Measurements from ENCODE around the gene EDC4.
A peak's percentile ranks its signal among the peaks of the same experiment; 100 is the strongest.
"Not testable (repeated sequence)": the region's sequence is repeated elsewhere in the genome, so short reads cannot be mapped to it uniquely, and the experiment has no call there.

Gene EDC4, protein sequence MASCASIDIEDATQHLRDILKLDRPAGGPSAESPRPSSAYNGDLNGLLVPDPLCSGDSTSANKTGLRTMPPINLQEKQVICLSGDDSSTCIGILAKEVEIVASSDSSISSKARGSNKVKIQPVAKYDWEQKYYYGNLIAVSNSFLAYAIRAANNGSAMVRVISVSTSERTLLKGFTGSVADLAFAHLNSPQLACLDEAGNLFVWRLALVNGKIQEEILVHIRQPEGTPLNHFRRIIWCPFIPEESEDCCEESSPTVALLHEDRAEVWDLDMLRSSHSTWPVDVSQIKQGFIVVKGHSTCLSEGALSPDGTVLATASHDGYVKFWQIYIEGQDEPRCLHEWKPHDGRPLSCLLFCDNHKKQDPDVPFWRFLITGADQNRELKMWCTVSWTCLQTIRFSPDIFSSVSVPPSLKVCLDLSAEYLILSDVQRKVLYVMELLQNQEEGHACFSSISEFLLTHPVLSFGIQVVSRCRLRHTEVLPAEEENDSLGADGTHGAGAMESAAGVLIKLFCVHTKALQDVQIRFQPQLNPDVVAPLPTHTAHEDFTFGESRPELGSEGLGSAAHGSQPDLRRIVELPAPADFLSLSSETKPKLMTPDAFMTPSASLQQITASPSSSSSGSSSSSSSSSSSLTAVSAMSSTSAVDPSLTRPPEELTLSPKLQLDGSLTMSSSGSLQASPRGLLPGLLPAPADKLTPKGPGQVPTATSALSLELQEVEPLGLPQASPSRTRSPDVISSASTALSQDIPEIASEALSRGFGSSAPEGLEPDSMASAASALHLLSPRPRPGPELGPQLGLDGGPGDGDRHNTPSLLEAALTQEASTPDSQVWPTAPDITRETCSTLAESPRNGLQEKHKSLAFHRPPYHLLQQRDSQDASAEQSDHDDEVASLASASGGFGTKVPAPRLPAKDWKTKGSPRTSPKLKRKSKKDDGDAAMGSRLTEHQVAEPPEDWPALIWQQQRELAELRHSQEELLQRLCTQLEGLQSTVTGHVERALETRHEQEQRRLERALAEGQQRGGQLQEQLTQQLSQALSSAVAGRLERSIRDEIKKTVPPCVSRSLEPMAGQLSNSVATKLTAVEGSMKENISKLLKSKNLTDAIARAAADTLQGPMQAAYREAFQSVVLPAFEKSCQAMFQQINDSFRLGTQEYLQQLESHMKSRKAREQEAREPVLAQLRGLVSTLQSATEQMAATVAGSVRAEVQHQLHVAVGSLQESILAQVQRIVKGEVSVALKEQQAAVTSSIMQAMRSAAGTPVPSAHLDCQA (N-terminal part only)

DNA sequence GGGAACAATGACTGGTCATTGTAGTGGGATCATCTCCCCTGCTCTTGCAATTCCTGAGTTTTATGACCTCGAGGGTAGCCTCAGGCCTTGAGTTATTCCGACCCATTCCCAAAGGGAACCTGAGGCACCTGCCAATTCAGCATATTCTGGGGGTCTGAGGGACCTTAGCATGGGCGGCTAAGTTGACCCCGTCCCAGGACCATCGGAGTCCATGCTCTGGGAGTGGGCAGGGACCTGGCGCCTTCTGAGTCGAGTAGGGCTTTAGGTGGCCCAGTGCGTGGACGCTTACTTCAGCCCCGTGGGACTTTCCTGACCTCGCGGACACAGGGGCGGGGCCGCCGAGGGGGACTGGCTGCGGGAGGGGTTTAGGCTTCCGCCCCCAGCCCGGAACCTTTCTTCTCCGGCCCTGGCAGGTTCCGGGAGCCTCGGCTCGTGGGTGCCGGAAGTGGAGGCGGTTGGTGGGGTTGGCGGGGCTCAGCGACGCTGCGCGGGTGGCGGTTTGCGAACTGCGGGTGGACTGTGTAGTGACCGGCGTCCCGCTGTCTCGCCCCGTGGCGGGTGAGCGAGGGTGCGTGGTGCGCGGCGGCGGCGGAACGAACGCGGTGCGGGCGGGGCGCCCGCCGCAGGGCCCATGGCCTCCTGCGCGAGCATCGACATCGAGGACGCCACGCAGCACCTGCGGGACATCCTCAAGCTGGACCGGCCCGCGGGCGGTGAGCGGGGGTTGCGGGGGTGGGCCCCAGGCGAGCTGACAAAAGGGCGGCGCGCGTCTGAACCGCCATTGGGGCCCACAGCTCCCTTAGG, at the start of gene EDC4:
EDC4 (plus strand) TSS at position 422 of the 804 bp plus-strand sequence; CDS start at position 632, 210 bp downstream.
- DNase-seq (ENCODE audit: low read depth in 2 of 2): peak; percentile 84

DNA sequence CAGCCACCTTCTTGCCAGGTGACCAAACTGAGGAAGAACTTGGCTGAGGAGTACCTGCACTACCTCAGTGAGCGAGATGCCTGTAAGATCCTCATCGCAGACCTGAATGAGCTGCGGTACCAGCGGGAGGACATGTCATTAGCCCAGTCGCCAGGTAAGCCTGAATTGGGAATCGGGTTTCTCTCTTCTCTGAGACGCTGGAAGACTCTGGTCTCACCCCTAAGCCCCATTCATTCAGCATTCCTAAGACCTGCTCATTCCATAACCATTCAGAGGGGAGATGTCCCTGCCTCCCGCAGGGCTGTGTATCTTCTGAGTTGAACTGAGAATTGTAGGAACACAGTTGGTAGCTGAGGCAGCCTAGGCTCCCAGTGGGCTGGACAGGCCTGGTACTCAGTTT, 47.7 kb upstream of the EDC4 start:
- no peak for DNase-seq (ENCODE audit: low read depth in 2 of 2)

DNA sequence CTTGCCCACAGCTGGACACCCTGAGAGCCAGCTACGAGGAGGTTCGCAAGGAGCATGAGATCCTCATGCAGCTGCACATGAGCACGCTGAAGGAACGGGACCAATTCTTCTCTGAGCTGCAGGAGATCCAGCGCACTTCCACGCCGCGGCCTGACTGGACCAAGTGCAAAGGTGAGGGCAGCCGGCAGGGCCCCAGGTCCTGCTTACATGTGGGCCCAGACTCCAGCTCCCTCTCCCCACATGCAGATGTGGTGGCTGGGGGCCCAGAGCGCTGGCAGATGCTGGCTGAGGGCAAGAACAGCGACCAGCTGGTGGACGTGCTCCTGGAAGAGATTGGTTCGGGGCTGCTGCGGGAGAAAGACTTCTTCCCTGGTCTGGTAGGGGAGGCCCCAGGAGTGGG, 46.9 kb upstream of the EDC4 start:
- no peak for DNase-seq (ENCODE audit: low read depth in 2 of 2)

DNA sequence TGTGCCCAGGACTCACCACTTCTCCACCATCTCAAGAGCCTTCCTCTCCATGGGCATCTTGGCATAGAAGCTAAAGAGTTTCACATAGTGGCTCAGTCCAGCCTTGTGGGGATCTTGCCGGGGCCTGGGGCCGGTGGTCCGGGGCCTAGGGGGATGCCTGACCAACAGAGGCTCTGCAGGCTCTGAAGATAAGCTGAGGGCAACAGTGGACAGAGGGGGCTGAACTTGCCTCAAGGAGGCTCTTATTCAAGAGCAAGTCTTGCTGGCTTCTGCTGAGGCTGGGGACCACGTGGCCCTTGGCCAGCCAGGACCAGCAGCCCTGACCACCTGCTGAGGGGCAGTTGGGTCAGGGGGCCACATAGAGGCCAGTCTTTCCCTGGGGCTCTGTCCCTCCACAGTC, 44.2 kb upstream of the EDC4 start:
- DNase-seq (ENCODE audit: low read depth in 2 of 2): no peak

DNA sequence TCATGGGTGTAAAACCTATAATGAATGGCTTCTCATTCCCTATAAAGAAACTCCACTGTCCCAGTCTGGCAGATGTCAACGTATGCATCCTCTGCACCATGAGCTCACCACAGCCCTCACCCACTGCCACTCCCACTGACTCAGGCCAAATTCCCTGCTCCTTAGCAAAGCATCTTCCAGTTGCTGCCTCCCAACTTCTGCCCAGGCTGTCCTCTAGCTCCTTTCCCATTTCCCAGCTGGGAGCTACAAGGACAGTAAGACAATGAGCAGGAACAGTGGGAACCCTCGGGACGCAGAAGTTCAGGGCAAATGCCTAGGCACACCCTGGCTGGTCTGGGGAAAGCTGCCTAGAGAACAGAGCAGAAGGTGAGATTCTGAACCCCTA, 39.8 kb upstream of the EDC4 start:
- no peak for DNase-seq (ENCODE audit: low read depth in 2 of 2)

DNA sequence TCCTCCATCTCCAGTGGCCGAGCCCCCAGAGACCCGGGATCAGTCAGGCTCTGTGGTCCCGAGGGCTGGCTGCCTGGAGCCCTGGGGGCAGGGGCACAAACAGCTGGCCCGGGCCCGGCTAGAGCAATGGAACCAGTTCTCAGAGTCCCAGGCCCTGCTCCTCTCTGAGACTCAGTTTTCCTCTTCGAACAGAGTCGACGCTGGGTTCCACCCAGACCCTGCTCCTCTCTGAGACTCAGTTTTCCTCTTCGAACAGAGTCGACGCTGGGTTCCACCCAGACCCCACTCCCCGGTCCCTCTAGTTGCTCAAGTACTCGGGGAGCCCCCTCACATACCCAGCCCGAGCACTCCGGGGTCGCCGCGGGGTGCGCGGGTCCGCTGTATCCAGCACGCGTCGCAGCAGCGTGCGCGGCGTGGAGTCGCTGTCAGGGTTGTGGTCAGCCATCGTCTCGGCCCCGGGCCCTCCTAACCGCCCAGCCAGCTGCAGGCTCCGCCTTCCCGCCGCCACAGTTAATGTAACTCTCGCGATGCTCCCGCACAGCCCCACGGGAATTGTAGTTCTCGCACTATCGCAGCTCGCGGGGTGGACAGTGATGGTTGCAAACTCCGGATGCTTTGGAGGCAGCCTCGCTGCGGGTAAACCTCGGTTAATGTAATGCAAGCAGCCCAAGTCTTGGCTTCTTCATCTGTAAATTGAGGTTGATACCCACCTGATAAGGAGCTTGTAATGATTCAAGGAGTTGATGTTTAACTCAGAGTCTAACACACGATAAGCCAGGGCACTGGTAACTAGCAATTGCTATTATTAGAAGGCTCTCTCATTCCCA, 39.2 kb upstream of the EDC4 start:
- DNase-seq (ENCODE audit: low read depth in 2 of 2): peak; percentile 80 to 93

DNA sequence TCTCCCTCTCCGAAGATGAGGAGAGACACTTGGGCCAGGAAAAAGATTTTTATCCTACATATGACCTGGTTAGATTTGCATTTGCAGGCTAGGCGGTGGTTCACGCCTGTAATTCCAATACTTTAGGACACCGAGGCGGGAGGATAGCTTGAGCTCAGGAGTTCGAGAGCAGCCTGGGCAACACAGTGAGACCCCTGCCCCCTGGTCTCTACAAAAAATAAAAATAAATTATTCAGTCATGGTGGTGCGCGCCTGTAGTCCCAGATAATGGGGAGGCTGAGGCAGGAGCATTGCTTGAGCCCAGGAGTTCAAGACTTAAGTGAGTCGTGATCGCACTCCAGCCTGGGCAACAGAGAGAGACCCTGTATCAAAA, 38.6 kb upstream of the EDC4 start:
- DNase-seq (ENCODE audit: low read depth in 2 of 2): no peak

DNA sequence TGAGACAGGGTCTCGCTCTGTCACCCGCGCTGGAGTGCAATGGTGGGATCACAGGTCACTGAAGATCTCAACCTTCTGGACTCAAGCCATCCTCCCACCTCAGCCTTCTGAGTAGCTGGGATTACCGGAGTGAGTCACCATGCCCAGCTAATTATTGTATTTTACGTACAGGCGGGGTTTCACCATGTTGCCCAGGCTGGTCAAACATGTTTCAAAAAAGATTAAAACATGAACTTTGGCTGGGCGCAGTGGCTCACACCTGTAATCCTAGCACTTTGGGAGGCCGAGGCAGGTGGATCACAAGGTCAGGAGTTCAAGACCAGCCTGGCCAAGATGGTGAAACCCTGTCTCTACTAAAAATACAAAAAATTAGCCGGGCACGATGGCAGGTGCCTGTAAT, 35.7 kb upstream of the EDC4 start:
- DNase-seq (ENCODE audit: low read depth in 2 of 2): not testable (repeated sequence)

DNA sequence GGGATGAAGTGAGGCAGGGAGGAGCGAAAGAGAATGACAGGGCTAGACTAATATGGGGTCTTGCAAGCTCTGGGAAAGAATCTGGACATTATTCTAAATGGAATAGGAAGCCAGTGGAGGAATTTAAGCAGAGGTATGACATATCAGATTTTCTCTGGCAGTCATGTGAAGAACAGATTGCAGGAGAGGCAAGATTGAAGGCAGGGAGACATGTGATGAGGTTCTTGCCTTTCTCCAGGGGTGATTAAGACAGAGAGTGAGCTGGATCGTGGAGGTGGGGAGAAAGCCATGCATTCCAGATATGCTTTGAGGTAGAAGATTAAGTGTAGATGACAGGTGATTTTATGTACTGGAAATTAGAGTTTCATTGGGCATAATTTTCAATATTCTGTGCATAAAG, 35.0 kb upstream of the EDC4 start:
- no peak for DNase-seq (ENCODE audit: low read depth in 2 of 2)

DNA sequence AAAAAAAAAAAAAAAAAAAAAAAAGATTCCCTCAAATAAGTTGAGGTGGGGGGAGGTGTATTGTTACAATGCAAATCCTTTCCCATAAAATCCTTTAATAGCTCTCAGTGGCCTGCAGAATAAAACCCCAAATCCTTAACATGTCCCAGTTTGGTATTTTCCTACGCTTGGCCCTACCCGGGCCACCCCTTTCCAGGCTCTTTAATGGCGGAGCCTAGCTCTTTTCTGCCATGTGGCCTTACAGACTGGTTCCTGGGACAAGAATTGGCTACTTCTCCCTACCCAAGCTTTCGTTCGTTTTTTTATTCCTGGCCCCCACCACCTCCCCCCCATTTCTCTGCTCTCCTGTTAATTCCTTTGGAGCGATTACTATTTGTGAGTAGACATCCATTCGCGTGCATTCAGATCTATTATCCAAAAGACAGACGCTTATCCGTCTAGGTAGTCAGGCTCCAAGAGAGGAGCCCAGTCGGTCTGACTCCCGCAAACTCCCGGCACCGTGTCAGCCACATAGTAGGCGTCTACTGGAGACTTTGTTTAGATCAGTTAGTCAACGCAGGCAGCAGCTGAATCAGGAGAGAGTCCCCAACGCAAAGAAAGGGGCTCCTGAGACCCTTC, 31.5 kb upstream of the EDC4 start:
- DNase-seq (ENCODE audit: low read depth in 2 of 2): no peak

DNA sequence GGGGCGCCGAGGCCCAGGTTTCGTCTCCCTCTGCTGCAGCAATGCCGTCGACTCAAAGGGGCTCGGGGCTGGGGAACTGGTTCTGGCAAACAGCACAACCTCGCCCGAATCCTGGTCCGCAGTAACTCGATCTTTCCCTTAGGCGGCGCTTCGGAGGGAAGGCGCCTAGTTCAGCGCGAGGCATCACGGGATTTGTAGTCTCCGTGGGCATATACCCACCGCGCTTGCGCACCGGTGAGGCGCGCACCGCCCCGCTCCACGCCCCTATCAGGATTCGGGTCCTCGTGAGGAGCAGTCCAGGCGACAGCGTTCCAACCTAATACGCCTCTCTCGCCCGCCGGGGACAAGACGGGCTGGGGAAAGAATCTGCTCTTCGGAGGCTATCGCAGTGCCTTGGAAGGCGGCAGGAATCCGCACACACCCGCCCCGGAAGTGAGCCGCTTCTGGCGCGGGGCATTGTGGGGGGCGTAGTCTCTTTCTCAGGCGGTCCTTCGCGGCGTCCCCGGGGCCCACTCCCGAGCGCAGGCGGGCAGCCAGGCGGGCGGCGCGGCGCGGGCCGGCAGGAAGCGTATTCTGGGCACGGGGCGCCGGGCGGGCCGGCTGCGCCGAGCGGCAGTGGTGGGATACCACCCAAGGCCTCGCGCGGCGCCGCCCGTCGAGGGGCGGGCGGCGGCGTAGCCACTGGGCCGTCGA, 30.9 kb upstream of the EDC4 start, which contains the start of gene THAP11:
THAP11 (plus strand) TSS at position 505 of the 693 bp plus-strand sequence. CDS start 235 bp downstream, outside the sequence.
- peak; percentile 91 to 92 for DNase-seq (ENCODE audit: low read depth in 2 of 2)

DNA sequence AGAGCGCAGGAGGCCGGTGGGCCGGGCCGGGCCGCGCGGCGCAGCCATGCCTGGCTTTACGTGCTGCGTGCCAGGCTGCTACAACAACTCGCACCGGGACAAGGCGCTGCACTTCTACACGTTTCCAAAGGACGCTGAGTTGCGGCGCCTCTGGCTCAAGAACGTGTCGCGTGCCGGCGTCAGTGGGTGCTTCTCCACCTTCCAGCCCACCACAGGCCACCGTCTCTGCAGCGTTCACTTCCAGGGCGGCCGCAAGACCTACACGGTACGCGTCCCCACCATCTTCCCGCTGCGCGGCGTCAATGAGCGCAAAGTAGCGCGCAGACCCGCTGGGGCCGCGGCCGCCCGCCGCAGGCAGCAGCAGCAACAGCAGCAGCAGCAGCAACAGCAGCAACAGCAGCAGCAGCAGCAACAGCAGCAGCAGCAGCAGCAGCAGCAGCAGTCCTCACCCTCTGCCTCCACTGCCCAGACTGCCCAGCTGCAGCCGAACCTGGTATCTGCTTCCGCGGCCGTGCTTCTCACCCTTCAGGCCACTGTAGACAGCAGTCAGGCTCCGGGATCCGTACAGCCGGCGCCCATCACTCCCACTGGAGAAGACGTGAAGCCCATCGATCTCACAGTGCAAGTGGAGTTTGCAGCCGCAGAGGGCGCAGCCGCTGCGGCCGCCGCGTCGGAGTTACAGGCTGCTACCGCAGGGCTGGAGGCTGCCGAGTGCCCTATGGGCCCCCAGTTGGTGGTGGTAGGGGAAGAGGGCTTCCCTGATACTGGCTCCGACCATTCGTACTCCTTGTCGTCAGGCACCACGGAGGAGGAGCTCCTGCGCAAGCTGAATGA, 30.1 kb upstream of the EDC4 start:
- DNase-seq (ENCODE audit: low read depth in 2 of 2): peak; percentile 32 to 42

DNA sequence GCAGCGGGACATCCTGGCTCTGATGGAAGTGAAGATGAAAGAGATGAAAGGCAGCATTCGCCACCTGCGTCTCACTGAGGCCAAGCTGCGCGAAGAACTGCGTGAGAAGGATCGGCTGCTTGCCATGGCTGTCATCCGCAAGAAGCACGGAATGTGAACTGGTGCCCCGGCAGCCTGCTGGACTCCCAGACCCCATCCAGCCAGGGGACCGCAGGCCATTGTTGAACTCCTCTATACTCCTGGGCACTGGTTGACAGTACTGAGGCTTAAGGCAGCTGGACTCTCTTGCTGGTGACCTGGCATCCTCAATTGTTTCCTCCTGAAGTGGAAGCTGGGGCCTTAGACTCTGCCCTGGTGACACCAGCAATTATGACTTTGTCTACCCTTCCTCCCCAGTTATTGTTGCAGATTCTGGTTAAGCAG, 29.5 kb upstream of the EDC4 start:
- DNase-seq (ENCODE audit: low read depth in 2 of 2): peak; percentile 15 to 29

DNA sequence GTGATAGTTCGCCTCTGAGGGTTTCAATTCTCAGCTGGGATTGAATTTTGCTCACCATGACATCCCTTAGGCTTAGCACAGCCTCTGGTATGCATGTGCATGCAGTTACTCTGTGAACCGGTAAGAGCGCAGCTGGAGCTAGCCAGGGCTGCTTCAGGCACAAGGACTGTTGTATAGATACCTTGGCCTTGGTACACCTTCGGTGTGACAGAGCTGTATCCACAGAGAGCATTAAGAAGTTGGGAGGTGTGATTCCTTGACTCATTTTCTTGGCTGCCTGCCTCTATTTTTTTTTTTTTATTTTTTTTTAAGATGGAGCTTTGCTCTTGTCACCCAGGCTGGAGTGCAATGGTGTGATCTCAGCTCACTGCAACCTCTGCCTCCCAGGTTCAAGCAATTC, 28.4 kb upstream of the EDC4 start:
- no peak for DNase-seq (ENCODE audit: low read depth in 2 of 2)

DNA sequence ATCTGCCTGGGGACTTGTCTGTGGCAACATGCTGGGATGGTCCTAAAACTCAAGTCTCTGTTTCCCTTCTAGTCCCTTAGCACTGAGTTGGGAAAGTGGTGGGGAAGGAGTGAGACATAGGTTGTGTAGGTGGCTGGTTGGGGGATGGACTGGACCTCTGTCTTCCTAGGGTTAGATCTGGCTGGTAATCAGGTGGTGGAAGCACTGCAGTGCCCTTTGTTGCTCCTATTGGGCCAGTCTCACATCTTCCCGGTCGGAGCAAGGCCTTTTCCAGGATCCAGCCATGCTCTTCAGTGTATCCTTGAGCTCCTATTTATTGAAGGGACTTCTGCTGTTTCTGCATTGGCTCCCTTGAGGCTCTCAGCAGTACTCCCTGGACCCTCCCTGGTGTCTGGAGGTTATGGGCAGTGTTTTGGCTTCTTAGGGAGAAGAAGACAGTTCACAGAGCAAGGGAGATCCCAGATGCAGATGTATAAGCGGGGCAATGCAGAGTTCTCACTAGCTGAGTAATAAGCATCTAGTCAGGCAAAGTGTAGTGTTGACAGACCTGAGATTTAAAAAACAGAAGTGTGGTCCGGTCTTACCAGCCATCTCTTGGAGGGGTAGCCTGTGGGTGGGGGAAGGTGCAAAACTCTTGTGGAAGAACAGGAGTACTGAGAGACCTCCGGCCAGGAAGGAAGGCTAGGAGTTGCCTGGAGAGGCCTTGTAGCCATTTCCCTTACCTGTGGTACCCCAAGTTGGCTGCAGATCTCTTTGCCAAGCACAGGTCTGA, 27.4 kb upstream of the EDC4 start:
- DNase-seq (ENCODE audit: low read depth in 2 of 2): no peak

DNA sequence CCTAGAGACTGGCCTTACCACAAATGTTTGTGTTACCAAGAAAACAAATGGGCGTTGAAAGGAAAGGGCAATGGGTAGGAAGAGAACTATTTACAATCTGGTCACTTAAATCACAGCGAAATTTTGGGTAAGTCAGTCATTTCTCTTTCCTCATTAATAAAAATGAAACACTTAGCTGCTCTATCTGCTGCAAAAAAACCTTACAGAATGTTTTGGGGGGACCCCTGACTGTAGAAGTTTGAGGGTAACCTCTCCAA, 26.9 kb upstream of the EDC4 start:
- no peak for DNase-seq (ENCODE audit: low read depth in 2 of 2)

DNA sequence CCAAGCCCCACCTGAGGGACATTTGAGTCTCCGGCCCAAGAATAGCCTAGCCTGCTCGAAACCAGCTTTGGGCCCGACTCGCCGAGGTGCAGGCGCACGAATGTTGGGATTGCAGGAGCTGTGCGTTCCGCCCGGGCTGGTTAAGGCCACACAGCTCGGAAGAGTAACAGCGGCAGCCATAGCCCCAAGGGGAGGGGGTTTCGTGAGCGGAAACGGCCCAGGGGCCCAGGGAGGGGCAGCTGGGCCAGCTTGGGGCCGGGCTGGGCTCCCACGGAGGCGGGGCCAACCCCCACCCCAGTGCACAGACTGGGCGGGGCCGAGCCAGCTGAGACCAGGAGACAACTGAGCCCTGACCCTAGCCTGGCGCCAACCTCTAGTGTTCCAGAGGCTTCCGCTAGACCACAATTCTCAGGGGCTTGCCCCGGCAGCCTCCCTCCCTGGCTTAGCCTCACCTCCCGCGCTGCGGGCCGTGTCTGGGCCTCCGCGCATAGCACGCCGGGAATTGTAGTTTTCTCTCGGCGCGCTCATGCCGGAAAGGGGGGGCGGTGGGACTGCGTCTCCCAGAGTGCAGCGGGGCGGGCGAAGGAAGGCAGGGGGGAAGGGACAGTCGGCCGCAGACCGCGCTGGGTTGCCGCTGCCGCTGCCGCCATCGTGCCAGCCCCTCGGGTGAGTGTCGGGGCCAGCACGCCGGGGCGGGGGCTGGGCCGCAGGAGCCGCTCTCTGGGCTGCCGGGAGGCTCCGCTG, 26.4 kb upstream of the EDC4 start, which contains the start of gene NUTF2:
NUTF2 (plus strand) TSS at position 614 of the 744 bp plus-strand sequence. CDS start 18,198 bp downstream, outside the sequence.
- DNase-seq (ENCODE audit: low read depth in 2 of 2): peak; percentile 92 to 93

All from stimulated activated CD4-positive, alpha-beta T cell treated with anti-CD3 and anti-CD28 coated beads, Interleukin-12 subunit alpha, Interleukin-12 subunit beta, amount 100 ng/mL, for 24 hours (primary cell).